HG03575 (cell line): ENCODE measurements around the gene EFNA5.
"Not testable (repeated sequence)": the region's sequence is repeated elsewhere in the genome, so short reads cannot be mapped to it uniquely, and the experiment has no call there.

ENCODE experiments used
- ATAC-seq: cut with Tn5 transposase; IDR thresholded peaks from one replicate; pipeline ENCODE4 v1.9.1; 2021; ENCODE audit not compliant: unreplicated experiment, insufficient number of reproducible peaks, low FRiP score; ENCODE audit errors: extremely low read depth

EFNA5 gene

DNA sequence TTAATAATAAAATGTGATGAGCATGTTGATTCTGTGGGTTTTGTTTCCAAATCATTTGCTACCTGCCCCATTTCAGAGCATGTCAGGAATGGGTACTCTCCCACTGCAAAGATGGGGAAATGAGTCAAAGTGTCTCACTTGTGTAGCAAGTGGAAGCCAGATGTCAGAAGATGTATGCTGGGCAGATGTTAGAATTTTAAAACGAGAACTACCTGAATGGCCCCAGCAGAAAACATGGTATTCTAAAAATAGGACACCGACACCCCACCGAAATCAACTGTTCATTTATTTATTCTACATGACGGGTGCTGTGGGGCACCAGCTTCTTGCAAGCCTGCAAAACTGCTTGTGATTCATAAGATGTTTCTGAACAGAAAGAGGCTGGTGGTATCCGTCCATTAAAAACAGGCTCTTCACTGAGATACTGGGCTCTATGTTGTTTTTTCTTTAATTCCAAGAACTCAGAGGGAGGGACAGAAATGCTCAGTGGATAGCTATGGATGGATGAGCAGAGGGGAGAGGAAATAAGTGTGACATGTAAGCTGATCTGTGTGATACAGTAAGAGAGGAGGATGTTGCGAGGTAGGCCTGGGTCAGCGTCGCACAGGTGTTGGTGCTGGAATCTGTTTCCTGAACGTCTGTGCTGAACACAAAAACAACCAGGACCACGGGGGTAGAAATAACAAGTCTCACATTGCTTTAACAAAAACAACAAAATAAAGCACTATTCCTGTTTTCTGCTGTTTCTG is 157.2 kb downstream of the EFNA5 start:
- no peak for ATAC-seq

GRCh38 chr5:107512029-107512428 is 158.7 kb downstream of the EFNA5 start:
- no peak for ATAC-seq

GRCh38 chr5:107510125-107510524 is 160.6 kb downstream of the EFNA5 start:
- no peak for ATAC-seq

- no peak for ATAC-seq
Observed at GRCh38 chr5:107508097-107508496, 162.6 kb downstream of the EFNA5 start.

GRCh38 chr5:107505763-107506534 is 164.8 kb downstream of the EFNA5 start:
- no peak for ATAC-seq

DNA sequence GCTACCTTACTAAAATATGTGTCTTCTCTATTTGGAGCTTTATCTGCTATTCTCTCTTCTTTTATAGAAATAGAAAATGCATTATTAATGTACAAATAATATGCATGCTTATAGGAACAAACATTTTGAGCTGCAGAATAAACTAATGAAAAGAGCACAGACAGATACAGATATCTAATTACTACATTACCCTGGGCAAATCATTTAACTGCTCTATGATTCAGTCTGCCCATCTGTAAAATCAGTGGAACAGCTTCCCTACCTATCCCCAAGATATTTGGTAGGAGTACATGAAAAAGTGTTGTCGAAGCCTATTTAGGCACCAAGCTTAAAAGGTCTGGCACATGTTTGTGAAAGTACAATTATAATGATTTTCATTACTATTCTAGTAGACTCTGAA is 166.3 kb downstream of the EFNA5 start:
- no peak for ATAC-seq

DNA sequence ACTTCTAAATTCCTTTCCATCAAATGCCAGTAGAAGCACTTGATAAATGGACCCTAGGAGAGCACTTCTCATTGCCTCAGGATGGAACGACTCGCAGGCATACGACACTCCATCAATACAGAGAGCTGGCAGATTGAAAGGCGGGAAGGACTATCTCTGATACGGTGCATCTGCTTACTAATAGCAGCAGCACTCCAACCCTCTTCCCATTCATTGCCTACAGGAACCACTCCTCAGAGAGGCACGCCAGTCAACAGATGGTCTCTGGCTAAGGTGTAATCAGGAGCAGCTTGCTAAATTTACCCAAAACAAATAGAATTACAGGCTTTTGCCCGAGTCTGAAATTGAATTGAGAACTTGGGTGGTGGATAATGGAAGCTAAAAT is 168.1 kb downstream of the EFNA5 start:
- no peak for ATAC-seq

GRCh38 chr5:107501965-107502675 is 168.6 kb downstream of the EFNA5 start:
- ATAC-seq = no peak

DNA sequence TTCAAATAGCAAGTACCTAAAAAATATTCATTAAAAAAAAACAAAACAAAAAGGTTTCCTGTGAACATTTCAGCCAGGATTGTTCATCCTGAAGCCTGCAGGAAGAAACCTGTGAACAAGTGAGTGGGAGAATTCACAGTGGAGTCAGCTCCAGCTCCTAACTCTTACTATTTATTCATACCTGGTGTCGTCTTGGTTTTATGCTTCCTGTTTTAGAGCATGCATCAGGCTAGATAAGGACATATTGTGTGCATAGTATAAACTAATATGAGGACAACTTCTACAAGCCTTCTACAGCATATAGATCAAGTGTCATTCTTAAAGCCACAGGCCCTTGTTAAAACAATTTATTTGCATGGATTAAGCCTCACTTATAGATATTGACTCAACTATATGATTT is 169.9 kb downstream of the EFNA5 start:
- ATAC-seq = no peak

DNA sequence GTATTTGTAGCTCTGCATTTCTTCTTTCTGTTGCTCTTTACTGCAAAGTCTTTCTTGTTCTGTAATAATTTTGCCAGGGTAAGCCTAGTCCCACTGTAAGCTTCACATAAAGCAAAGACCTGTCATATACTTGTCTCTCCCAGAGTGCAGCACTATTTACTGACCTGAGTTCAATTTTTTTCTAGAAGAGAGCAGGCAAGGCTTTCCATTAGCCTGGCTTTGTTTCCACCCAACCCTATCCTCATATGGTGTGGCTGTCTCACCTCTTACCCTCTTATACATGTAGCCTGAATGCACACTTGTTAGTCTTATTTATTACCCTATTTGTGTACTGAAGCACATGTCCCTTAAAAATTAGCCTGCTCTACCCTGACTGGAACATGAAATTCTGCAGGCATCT is 170.4 kb downstream of the EFNA5 start:
- ATAC-seq = no peak

GRCh38 chr5:107499776-107500175 is 171.0 kb downstream of the EFNA5 start:
- no peak for ATAC-seq

DNA sequence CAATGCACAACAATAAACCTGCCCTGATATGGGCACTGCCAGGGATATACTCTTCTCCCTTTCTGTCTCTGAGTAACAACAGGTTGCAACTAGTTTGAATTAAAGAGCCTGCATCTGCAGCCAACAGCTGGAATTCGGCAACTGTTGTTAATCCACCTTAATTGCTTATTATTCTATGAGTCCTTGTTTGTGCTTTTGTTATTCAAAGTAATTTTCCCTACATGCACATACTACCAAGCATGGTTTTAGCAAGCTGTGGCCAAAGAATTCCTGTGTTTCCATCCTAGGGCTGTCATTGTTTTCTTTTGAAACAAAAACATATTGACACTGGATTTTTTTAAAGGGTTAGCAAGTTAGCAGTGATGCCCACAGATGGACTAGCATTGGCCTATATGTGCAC is 171.5 kb downstream of the EFNA5 start:
- no peak for ATAC-seq

GRCh38 chr5:107496466-107496865 is 174.3 kb downstream of the EFNA5 start:
- no peak for ATAC-seq

GRCh38 chr5:107494129-107494528 is 176.6 kb downstream of the EFNA5 start:
- not testable (repeated sequence) for ATAC-seq

DNA sequence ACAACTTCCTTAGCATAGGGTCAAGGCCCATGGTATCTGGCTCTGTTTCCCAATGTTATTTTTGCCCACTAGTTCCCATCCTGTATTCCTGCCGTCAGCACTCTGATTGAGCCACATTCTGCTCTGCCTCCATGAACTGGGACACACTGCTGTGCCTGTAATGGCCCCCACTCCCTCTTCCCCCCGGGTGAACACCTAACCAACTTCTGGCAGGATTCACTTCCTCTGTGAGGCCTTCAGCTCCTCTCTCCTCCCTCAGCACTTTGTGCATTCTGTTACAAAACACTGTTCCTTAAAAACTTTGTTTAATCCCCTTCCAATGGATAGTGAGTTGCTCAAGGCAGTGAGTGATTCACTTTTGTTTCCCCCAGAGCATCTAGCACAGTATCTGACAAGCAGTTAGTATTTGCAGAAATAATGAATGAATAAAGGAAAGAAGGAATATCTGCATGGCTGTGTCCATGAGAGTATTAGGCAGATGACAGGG is 183.6 kb downstream of the EFNA5 start:
- ATAC-seq = no peak

DNA sequence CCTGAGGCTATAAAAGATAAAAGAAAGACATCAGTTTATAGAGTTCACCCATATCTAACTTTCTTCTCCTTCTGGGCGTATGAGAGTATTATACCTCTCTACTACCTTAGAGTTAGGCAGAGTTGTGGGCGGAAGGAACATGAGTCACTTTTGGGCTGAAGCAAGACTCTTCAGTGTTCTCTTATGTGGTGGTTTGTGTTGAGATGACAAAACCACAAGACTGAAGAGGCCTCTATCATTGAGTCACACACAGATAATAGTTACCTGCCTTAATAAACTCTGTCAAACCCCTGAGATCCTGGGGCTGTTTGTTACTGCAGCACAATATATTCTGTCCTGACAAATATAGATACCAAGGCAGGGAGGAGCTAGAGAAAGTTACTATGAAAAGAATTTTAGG is 184.2 kb downstream of the EFNA5 start:
- ATAC-seq = peak; percentile 82

- peak; percentile 37 for ATAC-seq
Observed at GRCh38 chr5:107485184-107485583, 185.6 kb downstream of the EFNA5 start.

DNA sequence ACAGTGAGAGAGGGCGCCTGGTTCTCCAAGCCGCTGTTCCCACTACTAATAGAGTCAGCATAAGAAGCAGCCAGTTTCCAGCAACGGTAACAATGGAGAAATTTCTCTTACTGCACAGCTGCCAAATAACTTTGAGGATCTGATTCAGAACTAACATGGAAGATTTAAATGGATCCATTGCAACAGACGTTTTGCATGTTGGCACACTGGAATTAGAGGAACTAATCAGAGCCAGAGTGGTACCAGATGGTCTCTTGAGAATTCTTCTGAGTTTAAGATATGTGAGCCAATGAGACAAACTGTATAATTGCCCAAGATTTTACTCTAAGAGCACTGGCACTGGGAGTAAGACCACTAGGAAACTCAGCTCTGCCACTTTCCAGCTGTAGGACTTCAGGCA is 186.5 kb downstream of the EFNA5 start:
- no peak for ATAC-seq

- no peak for ATAC-seq
Observed at GRCh38 chr5:107483231-107484024, 187.3 kb downstream of the EFNA5 start.
